NK-92 (cell line): ENCODE measurements around the gene ABI3.

Experiments
- DNase-seq: peaks from one replicate; lab custom pipeline; 2025; ENCODE audit not compliant: unreplicated experiment; lab: John Stamatoyannopoulos, UW

Gene ABI3

DNA sequence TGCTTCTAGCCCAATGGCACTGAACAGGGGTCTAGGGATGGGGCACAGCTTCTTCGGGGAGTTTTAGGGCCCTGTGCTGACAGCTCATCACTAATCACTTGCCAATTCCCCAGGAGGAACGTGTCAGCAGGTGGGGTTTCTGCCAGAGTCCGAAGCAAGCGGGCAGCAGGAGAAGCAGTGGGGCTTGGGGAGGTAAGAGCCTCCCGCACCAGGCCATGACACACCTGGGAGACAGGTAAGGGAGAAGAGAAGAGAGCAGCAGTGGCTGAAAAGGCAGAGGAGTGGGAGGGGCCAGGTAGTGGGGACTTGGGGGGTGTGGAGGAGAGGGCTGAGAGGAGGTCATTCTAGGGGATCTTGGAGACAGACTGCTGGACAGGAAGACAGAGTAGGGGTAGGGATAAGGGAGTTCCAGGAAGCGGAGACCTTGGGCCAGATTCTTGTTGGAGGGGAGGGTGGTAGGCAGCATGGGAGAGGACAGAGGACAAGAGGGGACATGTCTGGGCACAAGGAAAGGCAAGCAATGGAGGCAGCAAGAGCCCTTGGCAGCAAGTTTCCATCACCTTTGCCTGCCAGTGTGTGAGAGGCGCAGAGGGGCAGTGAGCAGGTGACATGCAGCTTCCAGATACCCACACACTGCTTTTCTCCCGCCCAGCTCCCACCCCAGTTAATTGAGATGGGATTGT, 15.2 kb downstream of the ABI3 start:
- no peak for DNase-seq

DNA sequence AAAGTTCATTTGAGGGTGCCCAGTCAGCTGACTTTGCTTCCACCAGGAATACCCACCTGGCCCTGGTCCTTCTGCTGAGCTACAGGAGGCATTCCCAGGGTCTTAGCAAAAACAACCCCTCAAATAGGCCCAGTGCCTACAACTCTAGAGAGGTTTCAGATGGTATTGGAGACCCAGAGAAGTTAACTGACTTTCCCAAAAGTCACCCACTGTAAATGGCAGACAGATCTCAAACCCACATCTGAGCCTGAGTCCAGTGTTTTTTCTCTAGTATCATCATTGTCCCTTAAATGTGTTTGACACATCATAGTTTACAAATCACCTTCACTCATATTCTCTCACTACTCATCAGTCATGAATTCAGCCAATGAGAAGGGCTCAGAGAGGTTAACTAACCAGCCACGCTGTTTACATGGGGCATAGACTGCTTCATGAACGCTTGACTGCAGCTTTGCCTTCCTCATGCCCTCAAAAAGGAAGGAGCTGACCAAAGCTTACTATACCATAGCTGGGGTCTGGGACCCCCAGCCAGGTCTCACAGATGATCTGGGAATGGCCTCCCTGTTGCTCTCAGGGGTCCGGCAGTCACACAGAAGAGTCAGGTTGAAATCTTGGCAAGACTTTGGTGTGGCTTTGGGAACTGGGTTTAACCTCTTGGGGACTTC, 16.4 kb downstream of the ABI3 start:
- no peak for DNase-seq

DNA sequence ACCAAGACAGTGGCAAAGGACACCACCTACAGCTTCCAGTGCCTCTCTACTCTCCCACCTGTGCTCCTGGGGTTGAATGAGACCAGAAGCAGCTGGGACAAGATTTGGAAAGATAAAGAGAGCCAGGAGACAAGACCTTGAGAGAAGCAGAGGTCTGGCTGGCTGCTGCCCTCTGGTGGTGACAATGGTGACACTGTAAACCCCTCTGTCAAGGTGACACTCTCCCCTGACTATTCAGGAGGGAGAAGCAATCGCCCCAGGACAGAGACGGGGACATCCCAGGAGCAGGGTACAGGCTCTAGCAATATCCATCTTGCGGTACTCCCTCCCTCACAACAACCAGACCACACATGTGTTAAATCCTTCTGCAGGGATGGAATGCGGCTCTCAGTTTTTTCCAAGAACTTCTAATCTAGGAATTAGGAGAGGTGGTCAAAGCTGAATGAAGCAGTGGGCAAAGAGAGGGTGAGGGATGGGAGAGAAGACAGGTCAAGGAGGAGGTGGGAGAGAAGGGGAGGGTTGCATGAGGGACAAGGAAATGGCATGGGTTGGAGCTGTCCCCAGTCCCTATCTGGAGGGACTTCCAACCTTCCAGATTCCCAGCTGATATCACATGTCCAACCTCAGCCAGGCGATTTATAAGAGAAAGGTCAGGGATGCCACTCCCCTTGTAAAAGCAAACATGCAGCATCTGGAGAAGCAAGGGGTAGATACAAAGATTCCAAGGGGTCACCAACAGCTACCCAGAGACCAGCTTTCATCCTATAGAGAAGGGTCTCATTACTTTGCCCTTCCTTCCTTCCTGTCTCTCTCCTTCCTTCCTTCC, 17.1 kb downstream of the ABI3 start:
- peak; percentile 19 for DNase-seq

DNA sequence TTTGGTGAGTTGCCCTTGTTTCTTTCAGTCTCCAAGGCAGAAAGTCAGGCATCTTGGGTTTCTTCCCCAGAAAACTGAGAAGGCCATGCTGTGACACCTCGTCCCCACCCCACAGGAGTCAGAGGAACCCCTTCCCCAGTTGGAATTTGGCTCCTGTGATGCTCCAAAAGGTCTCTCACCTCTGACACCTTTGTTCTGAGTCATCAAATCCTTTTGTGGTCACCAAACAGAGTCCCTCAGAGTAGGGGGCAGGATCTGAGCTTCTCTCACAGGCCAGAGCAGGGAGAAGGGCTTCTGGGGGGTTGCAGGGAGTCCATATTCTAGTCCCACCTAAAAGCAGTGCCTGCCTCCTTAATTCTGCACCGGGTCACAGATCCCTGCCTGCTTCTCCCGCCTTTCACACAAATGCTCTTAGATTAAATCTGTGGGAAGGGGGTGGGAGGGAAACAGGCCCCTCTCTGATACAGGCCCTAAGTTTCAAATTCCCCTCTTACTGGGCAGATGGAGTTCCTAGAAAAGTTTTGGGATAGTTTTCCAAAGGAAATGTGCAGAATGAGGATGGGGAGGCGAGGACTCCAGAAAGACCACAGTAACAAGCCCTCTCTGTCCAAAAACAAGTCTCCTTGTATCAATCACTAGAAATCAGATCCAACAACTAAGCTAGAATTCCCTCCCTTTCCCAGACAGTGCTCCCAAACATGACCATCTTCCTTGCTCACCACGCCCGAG, 18.7 kb downstream of the ABI3 start:
- DNase-seq: no peak

DNA sequence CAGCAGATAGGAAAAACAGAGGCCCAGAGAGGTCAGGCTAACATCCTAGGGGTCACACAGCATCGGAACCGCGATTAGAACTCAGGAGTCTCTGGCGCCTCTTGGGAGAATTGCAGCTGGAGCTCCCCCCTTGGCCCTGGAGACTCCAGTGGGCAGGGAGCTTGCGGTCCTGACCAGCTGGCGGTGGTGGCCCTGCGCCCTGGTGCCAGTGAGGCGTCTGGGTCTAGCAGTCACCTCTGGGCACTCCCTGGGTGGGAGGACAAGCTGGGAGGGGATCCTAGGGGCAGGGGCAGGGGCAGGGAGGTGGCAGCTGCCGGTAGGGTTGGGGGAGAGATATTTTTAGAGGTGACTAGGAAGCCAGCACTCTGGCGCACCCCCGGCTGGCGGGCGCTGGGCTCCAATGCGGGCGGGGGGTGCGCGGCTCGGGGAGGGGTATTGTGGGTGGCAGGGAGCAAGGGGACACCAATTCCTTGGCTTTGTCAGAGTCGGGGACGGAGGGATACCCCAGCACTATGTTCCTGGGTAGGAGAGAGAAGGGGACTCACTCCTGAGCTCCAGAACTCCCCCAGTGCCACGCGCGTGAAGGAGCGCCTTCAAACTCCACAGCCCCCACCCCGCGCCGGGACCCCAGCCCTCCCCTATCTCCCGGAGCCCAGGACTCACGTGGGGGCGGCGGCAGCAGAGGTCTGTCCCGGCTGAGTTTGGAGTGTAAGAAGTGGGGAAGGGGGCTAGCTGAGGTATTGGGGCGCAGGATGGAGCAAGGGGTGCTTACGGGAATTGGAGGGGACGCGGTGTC, 19.5 kb downstream of the ABI3 start:
- no peak for DNase-seq

DNA sequence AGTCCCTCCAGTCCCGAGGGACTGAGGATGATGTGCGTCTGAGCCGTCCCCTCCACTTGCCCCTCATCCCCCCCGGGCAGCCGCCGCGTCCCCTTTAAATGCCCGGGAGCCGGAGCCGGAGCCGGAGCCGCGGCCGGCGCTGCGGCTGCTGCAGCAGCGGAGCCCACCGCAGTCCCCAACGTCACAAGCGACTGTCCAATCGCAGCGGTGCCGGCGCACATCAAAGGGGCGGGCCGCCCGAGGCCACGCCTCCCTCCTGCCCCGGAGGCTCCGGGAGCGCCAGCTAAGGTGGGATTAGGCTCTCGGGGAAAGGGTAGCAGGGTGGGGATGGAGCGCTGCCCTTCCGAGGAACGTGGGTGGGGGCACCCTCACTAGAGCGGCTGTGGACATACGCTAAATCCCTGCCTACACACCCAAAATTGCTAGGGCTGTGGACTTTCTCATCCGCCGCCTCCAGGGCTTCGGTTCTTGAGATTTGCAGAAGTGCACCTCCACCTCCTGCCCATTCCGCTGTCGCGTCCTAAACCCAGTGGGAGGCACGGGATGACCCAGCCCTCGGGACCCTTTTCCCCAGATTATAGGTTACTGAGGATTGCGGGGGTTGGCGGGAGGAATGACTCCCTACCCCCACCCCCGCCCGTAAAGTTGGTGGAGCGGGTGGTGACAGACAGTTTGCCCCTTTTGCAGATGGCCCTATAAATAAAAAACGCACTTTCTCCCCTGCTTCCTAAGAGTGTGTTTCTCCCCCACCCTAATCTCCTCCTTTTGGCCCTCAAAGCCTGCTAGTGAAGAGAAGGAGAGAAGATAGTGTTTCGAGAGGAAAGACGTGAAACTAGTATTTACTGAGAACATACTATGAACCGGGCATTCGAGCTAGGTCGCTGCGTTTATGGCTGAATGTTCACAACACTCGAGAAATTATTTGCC, 20.4 kb downstream of the ABI3 start, which contains the start of gene PHOSPHO1:
TSS of gene PHOSPHO1 (minus strand) at position 152 of the 927 bp plus-strand sequence. CDS start 4,096 bp downstream, outside the sequence.
- DNase-seq: no peak

DNA sequence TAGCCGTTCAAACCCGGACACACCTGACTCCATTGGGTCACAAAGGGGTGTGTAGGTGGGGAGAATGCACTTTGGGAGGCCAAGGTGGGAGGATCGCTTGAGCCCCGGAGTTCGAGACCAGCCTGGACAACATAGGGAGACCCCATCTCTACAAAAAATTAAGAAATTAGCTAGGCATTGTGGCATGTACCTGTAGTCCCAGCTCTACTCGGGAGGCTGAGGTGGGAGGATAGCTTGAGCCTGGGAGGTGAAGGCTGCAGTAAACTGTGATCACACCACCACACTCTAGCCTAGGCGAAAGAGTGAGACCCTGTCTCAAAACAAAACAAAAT, 21.0 kb downstream of the ABI3 start:
- DNase-seq: no peak

DNA sequence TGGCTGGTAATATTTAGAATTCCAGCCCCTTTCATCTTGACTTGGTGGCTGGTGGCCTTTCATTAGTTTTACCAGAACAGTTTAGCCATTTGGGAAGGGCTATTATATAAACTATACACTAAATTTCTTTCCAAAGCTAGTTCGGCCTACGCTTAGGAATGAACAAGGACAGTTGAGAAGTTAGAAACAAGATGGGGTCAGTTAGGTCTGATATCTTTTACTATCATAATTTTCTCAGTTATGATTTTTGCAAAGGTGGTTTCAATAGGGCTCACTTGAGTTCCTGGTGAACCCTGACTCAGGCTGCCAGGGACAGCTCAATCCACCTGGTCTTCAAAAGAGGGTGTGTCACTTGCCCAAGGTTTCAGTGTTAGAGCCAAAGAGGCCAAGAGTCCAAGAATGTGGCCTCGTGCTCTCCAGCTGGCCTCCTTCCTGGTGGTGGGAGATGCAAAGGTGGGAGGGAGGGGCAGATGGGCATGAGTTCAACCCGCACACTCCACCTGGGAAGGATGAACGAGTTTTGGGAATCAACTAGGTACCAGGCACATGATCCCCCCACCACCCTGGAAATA, 24.1 kb downstream of the ABI3 start:
- no peak for DNase-seq

DNA sequence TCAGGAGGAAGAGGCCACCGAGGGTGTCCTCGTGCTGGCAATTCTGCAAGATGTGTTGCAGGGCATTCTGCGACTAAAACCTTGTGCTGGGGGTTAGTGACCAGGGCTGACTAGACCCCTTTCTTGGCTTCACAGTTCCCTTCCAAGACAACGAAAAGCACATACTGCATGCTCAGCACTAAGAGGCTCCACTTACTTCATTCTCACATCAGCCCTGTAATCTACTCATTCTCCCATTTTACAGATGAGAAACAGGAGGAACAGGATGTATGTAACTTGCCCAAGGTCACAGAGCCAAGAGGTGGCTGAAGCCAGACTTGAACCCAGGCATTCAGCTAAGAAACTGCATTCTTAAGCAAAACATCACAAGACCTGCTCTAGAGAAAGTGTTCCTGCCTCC, 25.4 kb downstream of the ABI3 start:
- DNase-seq: no peak

DNA sequence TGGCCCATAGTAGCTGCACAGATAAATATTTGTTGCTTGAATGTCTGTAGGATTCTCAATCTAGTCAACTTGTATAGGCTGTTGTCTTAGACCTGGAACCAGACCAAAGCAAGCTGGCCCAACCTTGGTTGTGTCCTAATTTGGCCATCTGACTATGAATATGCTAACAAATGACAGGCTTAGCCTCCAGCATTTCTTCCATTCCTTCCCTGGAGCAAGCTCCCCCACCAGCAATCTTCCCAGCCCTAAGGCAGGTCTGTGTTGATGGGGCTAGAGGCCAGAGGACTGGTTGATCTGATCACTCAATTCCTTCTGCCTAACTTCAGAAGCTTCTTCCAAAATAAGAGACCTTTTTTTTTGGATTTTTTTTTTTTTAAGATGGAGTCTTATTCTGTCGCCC, 29.5 kb downstream of the ABI3 start:
- DNase-seq: no peak

DNA sequence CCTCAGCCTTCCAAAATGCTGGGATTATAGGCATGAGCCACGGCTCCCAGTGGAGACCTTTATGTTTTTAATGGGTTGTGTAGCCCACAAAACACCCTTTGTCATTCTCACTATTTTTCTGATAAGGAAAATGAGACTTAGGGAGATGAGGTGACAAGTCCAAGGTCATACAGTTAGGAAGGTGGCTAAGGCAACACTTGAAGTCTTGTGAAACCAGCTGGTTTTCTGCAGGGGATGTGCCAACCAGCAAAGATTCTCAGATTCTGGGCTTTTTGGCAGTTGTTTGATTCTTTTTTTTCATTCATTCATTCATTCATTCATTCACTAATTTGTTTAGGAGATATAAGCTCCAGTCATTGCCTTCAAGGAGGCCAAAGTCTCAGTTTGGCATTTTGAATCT, 30.1 kb downstream of the ABI3 start:
- DNase-seq: no peak

DNA sequence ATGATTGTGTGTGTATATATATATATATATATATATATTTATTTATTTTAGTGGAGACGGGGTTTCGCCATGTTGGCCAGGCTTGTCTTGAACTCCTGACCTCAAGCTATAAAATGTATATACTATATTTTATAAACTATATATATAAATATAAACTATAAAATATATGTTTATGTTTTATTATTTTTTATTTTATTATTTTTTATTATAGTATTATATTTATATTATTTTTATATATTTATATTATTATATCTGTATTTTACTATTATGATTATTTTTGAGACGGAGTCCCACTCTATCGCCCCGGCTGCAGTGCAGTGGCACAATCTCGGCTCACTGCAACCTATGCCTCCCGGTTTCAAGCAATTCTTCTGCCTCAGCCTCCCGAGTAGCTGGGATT, 30.5 kb downstream of the ABI3 start:
- no peak for DNase-seq

DNA sequence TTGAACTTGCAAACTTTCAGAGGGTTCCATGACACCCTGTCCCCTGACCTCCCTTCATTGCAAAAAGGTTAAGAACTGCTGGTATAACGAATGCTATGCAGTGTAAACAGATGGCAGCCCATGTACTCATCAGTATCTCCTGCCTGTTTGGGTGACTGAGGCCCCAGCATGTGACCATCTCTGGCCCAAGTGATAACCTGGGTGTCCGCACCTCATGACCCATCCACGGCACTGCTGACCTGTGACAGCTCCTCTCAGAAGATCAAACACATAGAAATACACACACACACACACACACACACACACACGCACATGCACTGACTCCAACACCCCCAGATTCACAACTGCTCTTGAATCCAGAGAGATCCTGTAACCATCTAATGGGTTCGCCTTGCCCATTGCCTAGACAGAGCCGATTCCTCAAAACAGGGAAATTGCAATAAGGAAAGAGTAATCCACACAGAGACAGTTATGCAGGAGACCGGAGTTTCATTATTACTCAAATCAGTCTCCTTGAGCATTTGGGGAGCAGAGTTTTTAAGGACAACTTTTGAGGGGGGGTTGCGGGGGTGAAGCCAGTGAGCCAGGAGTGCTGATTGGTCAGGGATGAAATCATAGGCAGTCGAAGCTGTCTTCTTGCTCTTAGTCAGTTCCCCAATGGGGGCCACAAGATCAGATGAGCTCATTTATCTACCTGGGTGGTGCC, 31.3 kb downstream of the ABI3 start:
- no peak for DNase-seq

DNA sequence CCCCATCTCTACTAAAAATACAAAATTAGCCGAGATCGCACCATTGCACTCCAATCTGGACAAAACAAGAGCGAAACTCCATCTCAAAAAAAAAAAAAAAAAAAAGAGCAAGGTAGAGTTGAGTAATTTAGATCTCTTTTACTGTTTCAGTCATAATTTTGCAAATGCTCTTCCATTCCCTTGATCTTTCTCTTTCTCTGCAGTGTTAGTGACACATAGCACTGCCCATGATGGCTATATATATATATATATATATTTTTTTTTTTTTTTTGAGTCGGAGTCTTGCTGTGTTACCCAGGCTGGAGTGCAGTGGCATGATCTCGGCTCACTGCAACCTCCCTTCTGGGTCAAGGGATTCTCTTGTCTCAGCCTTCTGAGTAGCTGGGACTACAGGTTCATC, 32.3 kb downstream of the ABI3 start:
- DNase-seq: no peak

DNA sequence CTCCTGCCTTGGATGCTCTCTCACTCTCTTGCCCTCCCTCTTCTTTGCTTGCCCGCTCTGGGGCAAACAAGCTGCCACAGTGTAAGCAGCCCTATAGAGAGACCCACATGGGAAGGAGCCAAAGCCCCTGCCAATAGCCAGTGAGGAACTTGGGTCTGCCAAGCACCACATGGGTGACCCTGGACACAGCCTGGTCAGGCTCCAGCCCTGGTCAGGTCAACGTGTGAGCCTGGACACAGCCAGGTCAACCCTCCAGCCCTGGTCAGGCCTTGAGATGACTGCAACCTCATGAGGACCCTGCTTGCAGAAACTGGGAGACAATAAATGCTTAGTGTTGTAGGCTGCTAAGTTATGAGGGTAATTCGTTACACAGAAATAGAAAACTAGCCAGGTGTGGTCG, 34.3 kb downstream of the ABI3 start:
- DNase-seq: no peak

DNA sequence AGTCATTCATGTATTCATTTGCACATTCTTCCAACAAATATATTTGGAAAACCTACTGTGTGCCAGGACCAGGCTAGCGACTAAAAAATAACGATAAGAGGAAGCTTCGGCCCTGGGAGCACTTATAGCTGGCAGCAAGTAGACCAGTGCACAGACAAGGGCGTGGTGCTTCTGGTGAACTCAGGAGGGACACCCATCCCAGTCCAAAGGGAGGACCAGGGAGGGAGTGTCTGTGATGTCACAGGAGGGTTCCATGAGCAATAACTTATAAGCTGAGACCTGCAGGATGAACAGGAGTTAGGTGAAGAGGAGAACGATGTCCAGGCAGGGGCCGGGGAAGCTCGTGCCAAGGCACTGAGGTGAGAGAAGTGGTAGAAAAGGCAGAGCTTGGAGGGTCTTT, 37.4 kb downstream of the ABI3 start:
- DNase-seq: no peak

DNA sequence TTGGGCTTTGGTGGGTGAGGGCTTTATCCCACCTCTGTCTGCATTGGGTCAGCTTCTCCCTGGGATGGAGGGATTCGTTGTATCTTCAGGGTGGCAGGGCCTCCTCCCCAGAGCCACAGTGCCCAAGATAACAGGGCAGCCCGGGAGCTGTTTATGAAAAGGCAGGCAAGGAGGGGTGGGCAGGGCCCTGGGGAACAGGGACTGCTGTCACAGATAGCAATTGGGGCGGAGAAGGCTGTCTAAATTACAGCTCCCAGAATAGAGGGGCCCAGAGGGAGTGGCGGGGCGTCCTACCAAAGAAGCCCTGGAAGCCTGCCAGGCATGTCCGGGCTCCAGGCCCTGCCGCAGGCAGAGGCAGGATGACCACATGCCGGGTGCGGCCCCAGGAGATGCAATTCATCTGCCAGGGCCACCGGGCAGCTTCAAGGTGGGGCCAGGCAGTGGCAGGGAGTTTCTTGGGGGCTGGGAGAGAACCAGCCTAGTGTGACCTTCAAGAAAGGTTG, 38.8 kb downstream of the ABI3 start:
- no peak for DNase-seq

DNA sequence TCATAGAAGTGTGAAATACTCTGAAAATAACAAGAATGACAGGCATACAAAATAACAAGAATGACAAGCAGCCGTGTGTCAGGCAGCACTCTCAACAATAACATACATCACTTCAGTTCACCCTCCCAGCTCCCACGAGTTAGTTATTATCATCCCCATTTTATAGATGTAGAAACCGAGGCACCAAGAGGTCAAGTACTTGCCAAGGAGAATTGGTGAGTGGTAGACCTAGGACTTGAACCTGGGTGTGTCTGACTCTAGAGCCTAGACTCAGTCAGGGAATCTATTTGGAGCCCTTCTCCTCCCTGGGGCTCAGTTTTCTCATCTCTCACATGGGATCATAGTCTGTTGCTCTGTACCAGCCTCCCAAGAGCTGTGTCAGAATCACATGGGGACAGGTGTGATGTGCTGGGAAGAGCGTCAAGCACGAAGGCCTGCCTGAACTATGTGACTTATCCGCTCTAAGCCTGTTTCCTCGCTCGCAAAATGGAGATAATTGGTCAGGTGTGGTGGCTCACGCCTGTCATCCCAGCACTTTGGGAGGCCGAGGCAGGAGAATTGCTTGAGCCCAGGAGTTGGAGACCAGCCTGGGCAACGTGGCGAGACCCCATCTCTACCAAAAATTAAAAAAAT, 39.5 kb downstream of the ABI3 start:
- no peak for DNase-seq
